Endothelial cell of umbilical vein (primary cell): ENCODE results near the gene NAPA. TPM values are rescaled to one million over a fixed set of nuclear protein-coding genes. Genes with fewer than 3 reads are reported as not detected.

Experiments used
- BruUV-seq: library from RNA; stranded (reverse); fragments of 400-500 nt; replicated peaks from 2 replicates; lab custom pipeline; 2021; lab: Mats Ljungman, UMichigan
- CTCF ChIA-PET: fragments of 300-600, 350-600 bp; sonication (Branson Sonifier 250); formaldehyde crosslinking; loops from one replicate; lab custom pipeline; 2021; ENCODE audit warnings: antibody characterized with exemption, inconsistent platforms; lab: Charles Lee
- POLR2A ChIA-PET: fragments of 300-600, 350-600 bp; sonication (Branson Sonifier 250); formaldehyde crosslinking; loops from one replicate; lab custom pipeline; 2021; ENCODE audit warnings: antibody characterized with exemption, inconsistent platforms; lab: Charles Lee
- DNase-seq: peaks from one replicate; pipeline ENCODE4 v3.0.0-alpha.2; 2011; ENCODE audit warnings: low read depth, low spot score
- FAIRE-seq: peaks from 2 replicates; lab custom pipeline; 2011; peaks lifted over from hg19 to GRCh38; lab: Jason Lieb, UNC
- H2AFZ ChIP-seq: 2 replicates; pipeline ENCODE4 v1.6.0; 2012; ENCODE audit warnings: low read depth, low read length, control low read depth, inconsistent platforms
- H3K27ac ChIP-seq: 2 replicates; pipeline ENCODE4 v1.5.1; 2011; ENCODE audit warnings: low read depth, mild to moderate bottlenecking, control low read depth, low read length, moderate library complexity; ENCODE audit not compliant: insufficient read depth
- H3K27me3 ChIP-seq, 2 experiments: 2 replicates each; pipeline versions ENCODE4 v1.6.0 to v1.6.1; 2011; ENCODE audit warnings: low read length in 2 of 2, mixed read lengths in 1 of 2; ENCODE audit not compliant: control insufficient read depth in 2 of 2, insufficient read depth in 2 of 2
- H3K36me3 ChIP-seq, 2 experiments: 2 replicates in 1 of 2; 3 replicates in 1 of 2; pipeline ENCODE4 v1.5.1; 2011; ENCODE audit warnings: low read length in 2 of 2, mild to moderate bottlenecking in 1 of 2, moderate library complexity in 1 of 2; ENCODE audit not compliant: control insufficient read depth in 2 of 2, insufficient read depth in 2 of 2; ENCODE audit errors: extremely low read depth in 1 of 2
- H3K4me1 ChIP-seq: 3 replicates; pipeline ENCODE4 v1.5.1; 2011; ENCODE audit warnings: mild to moderate bottlenecking, low read length; ENCODE audit not compliant: control insufficient read depth, insufficient read depth; ENCODE audit errors: extremely low read depth
- H3K4me2 ChIP-seq: 2 replicates; pipeline ENCODE4 v1.6.1; 2011; ENCODE audit warnings: low read length, control low read depth, mixed read lengths; ENCODE audit not compliant: insufficient read depth
- H3K4me3 ChIP-seq, 3 experiments: fragments of 200-600 bp in 1 of 3; sonication (generic), shearing (Covaris generic) in 1 of 3; replicated peaks in 1 of 3; 2 replicates each; pipeline ENCODE4 v1.5.1; 2011 to 2016; ENCODE audit warnings: control low read depth in 3 of 3, low read length in 3 of 3, mild to moderate bottlenecking in 2 of 3, inconsistent platforms in 1 of 3, low read depth in 1 of 3, moderate library complexity in 1 of 3; ENCODE audit not compliant: insufficient read depth in 1 of 3
- H3K79me2 ChIP-seq: 2 replicates; pipeline ENCODE4 v1.6.0; 2012; ENCODE audit warnings: low read length, inconsistent platforms; ENCODE audit not compliant: control insufficient read depth, insufficient read depth
- H3K9ac ChIP-seq: replicated peaks from 2 replicates; pipeline ENCODE3; 2011; ENCODE audit warnings: low read length, control low read depth; ENCODE audit not compliant: insufficient read depth; ENCODE audit errors: extremely low read depth
- H3K9me1 ChIP-seq: replicated peaks from 3 replicates; pipeline ENCODE4 v1.6.0; 2011; ENCODE audit warnings: mild to moderate bottlenecking, low read length; ENCODE audit not compliant: control insufficient read depth, insufficient read depth; ENCODE audit errors: extremely low read depth
- H3K9me3 ChIP-seq: replicated peaks from 2 replicates; pipeline ENCODE4 v1.5.1; 2012; ENCODE audit warnings: low read length, inconsistent platforms; ENCODE audit not compliant: control insufficient read depth, insufficient read depth
- H4K20me1 ChIP-seq: replicated peaks from 2 replicates; pipeline ENCODE3; 2011; ENCODE audit warnings: mild to moderate bottlenecking, low read length; ENCODE audit not compliant: control insufficient read depth, insufficient read depth; ENCODE audit errors: extremely low read depth
- EZH2 ChIP-seq: IDR thresholded peaks from 2 replicates; pipeline ENCODE4 v1.6.1; 2012; ENCODE audit warnings: borderline replicate concordance, low read depth, mild to moderate bottlenecking, moderate library complexity, low read length, inconsistent platforms; ENCODE audit not compliant: severe bottlenecking
- FOS ChIP-seq: IDR thresholded peaks from 2 replicates; pipeline ENCODE4 v1.6.1; 2011; ENCODE audit warnings: mild to moderate bottlenecking, low read length, moderate library complexity, borderline replicate concordance; ENCODE audit not compliant: insufficient read depth
- GATA2 ChIP-seq: IDR thresholded peaks from 2 replicates; pipeline ENCODE4 v1.7.0; 2011; ENCODE audit warnings: low read depth, mild to moderate bottlenecking, moderate library complexity, mixed read lengths, low read length; ENCODE audit not compliant: insufficient read length, insufficient read depth
- JUN ChIP-seq: IDR thresholded peaks from 2 replicates; pipeline ENCODE4 v1.6.1; 2011; ENCODE audit warnings: borderline replicate concordance, low read depth; ENCODE audit not compliant: insufficient read length, insufficient read depth
- MYC ChIP-seq: IDR thresholded peaks from one replicate; pipeline ENCODE4 v1.6.1; 2011; ENCODE audit warnings: mild to moderate bottlenecking, low read depth, low read length
- POLR2A ChIP-seq: IDR thresholded peaks from 2 replicates; pipeline ENCODE4 v1.6.1; 2012; ENCODE audit warnings: low read depth, mild to moderate bottlenecking, control low read depth, low read length
- POLR2AphosphoS5 ChIP-seq: IDR thresholded peaks from 2 replicates; pipeline ENCODE4 v1.6.1; 2012; ENCODE audit warnings: low read depth, mild to moderate bottlenecking, control low read depth, low read length, moderate library complexity; ENCODE audit not compliant: insufficient read depth
- dilution Hi-C: fragments of 300-500 bp; cut with MboI; formaldehyde crosslinking; loops from one replicate; pipeline ENCODE4 v1.15.0; 2019; ENCODE audit warnings: low sequenced_read_pairs; ENCODE audit not compliant: extremely low pct_ligation_motif_present
- intact Hi-C: fragments of 100-400 bp; cut with micrococcal nuclease; formaldehyde crosslinking; loops from one replicate; pipeline ENCODE4 v1.10.0; 2022
- polyA plus RNA-seq, 4 experiments: library from polyadenylated mRNA; depleted of rRNA in 3 of 4; stranded (reverse) in 3 of 4; unstranded in 1 of 4; fragments of >200 nt; gene quantifications; 2 replicates each; pipeline versions ENCODE4 v1.2.1 to v1.2.3, GENCODE V29; 2011 to 2012; ENCODE audit warnings: missing spikeins in 1 of 4
- total RNA-seq: library from RNA; stranded (reverse); gene quantifications from 2 replicates; pipeline ENCODE4 v1.2.3, GENCODE V29; 2021
- TF ChIP-seq, protein P1 (sequence below): IDR thresholded peaks from 2 replicates; pipeline ENCODE4 v1.6.1; 2011; ENCODE audit not compliant: insufficient read depth, insufficient read length
- TF ChIP-seq, protein P2 (sequence below), 2 donors: IDR thresholded peaks; 1 replicate in 1 of 2; 2 replicates in 1 of 2; pipeline ENCODE4 v1.5.1; 2011; ENCODE audit warnings: low read length in 2 of 2, mild to moderate bottlenecking in 2 of 2, moderate library complexity in 2 of 2, control low read depth in 1 of 2, inconsistent platforms in 1 of 2, low read depth in 1 of 2; ENCODE audit not compliant: insufficient read depth in 1 of 2; ENCODE audit errors: extremely low read depth in 1 of 2

NAPA gene
- total and polyA plus RNA-seq, 2 donors (not counting 3 experiments of a cell fraction or from before 2014, with no cell fraction given), result 107 to 154 TPM

DNA sequence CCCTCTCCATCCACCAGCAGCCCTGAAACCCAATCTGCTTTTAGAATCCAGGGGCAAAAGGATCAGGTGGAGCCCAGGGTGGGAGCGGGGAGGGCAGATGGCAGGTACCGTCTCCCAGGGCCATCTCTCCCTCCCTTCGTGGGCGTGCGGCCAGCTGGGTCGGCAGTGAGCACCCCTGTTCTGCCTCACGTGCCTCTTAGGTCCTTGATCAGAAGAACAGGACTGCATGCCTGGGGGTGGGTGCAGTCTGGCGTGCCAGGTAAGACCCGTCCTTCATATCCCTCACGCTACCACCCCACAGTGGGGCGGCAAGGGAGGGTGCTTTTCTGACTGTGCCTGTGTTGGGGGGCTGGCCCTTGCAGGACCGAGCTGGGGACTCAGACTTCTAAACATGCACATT is 45.1 kb downstream of the NAPA start:
- Histone ChIP-seq H2AFZ (no peak overlapping the region), H3K79me2 (no peaks in the 10 kb centered on the region), H3K4me2 (no peak overlapping the region), H3K4me1 (no peaks in the 10 kb centered on the region), H3K9me1 (no peaks in the 10 kb centered on the region), H3K27ac (no peak overlapping the region), H3K9ac (no peak overlapping the region), H3K36me3 (no peaks in the 10 kb centered on the region), H4K20me1 (no peaks in the 10 kb centered on the region), H3K4me3 (no peak overlapping the region), H3K27me3 (peaks cover 25 to 28% of the 10 kb centered on the region in 2 experiments), H3K9me3 (no peaks in the 10 kb centered on the region)
- TF ChIP-seq, protein P1, sequence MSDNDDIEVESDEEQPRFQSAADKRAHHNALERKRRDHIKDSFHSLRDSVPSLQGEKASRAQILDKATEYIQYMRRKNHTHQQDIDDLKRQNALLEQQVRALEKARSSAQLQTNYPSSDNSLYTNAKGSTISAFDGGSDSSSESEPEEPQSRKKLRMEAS, result no peak
- TF ChIP-seq GATA2, result no peak
- TF ChIP-seq, protein P2, sequence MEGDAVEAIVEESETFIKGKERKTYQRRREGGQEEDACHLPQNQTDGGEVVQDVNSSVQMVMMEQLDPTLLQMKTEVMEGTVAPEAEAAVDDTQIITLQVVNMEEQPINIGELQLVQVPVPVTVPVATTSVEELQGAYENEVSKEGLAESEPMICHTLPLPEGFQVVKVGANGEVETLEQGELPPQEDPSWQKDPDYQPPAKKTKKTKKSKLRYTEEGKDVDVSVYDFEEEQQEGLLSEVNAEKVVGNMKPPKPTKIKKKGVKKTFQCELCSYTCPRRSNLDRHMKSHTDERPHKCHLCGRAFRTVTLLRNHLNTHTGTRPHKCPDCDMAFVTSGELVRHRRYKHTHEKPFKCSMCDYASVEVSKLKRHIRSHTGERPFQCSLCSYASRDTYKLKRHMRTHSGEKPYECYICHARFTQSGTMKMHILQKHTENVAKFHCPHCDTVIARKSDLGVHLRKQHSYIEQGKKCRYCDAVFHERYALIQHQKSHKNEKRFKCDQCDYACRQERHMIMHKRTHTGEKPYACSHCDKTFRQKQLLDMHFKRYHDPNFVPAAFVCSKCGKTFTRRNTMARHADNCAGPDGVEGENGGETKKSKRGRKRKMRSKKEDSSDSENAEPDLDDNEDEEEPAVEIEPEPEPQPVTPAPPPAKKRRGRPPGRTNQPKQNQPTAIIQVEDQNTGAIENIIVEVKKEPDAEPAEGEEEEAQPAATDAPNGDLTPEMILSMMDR (IDR thresholded peaks at IDR 0.05; ENCODE audit: extremely low read depth in 1 of 2, insufficient read depth in 1 of 2, low read depth in 1 of 2, low read length in 2 of 2), result no peak
- TF ChIP-seq JUN, result no peak
- TF ChIP-seq POLR2AphosphoS5, result no peak
- no peak for TF ChIP-seq FOS
- TF ChIP-seq EZH2, result no peak
- no peak for TF ChIP-seq POLR2A
- no peak for TF ChIP-seq MYC
- dilution Hi-C loops, result no loop called here
- CTCF ChIA-PET, result no interaction called here
- POLR2A ChIA-PET, result no interaction called here
- FAIRE-seq (no peak), DNase-seq (no peak)
- intact Hi-C loops, result no loop called here
- BruUV-seq, result no TSS peak
